H9 (cell line): ENCODE results near the gene CFAP119. TPM values are rescaled to one million over a fixed set of nuclear protein-coding genes. Genes with fewer than 3 reads are reported as not detected.

Experiments used
- DNase-seq: peaks from one replicate; pipeline ENCODE4 v3.0.0-alpha.2; 2017
- H2AFZ ChIP-seq: one replicate; pipeline ENCODE4 v1.6.1; 2013; ENCODE audit warnings: mild to moderate bottlenecking, low read length, control low read depth, moderate library complexity
- H2AK5ac ChIP-seq: 2 replicates; pipeline ENCODE4 v1.6.1; 2013; ENCODE audit warnings: low read length, control low read depth, mixed read lengths; ENCODE audit not compliant: insufficient read length
- H2BK120ac ChIP-seq: one replicate; pipeline ENCODE4 v1.6.1; 2013; ENCODE audit warnings: low read depth, mild to moderate bottlenecking, low read length, control low read depth, inconsistent platforms; ENCODE audit not compliant: poor library complexity, severe bottlenecking
- H2BK12ac ChIP-seq: 2 replicates; pipeline ENCODE4 v1.6.1; 2013; ENCODE audit warnings: low read length, control low read depth, mixed read lengths, low read depth; ENCODE audit not compliant: insufficient read length
- H2BK15ac ChIP-seq: 2 replicates; pipeline ENCODE4 v1.6.1; 2013; ENCODE audit warnings: low read depth, low read length, control low read depth
- H2BK20ac ChIP-seq: one replicate; pipeline ENCODE4 v1.6.1; 2013; ENCODE audit warnings: low read depth, mild to moderate bottlenecking, low read length, control low read depth, inconsistent platforms; ENCODE audit not compliant: poor library complexity, severe bottlenecking
- H2BK5ac ChIP-seq: 2 replicates; pipeline ENCODE4 v1.6.1; 2013; ENCODE audit warnings: low read length, control low read depth, mixed read lengths; ENCODE audit not compliant: insufficient read length
- H3K14ac ChIP-seq: 2 replicates; pipeline ENCODE4 v1.6.1; 2013; ENCODE audit warnings: low read length, control low read depth; ENCODE audit not compliant: insufficient read depth
- H3K18ac ChIP-seq: 2 replicates; pipeline ENCODE4 v1.6.1; 2013; ENCODE audit warnings: low read depth, mild to moderate bottlenecking, mixed read lengths, low read length, control low read depth; ENCODE audit not compliant: insufficient read length
- H3K23ac ChIP-seq: 2 replicates; pipeline ENCODE4 v1.6.1; 2013; ENCODE audit warnings: low read length, control low read depth, mixed read lengths, low read depth; ENCODE audit not compliant: insufficient read length
- H3K23me2 ChIP-seq: 2 replicates; pipeline ENCODE4 v1.6.1; 2013; ENCODE audit warnings: low read depth, mild to moderate bottlenecking, mixed read lengths, low read length, control low read depth; ENCODE audit not compliant: insufficient read length, poor library complexity, severe bottlenecking
- H3K27ac ChIP-seq: 2 replicates; pipeline ENCODE4 v1.5.1; 2013; ENCODE audit warnings: low read length, control low read depth, mixed read lengths, low read depth; ENCODE audit not compliant: insufficient read length
- H3K27me3 ChIP-seq: 2 replicates; pipeline ENCODE4 v1.6.1; 2013; ENCODE audit warnings: low read length, control low read depth, inconsistent platforms; ENCODE audit not compliant: insufficient read depth
- H3K4ac ChIP-seq: 2 replicates; pipeline ENCODE4 v1.6.1; 2013; ENCODE audit warnings: low read depth, mild to moderate bottlenecking, control low read depth, inconsistent platforms, low read length, moderate library complexity
- H3K4me1 ChIP-seq: 2 replicates; pipeline ENCODE4 v1.6.1; 2013; ENCODE audit warnings: low read length, control low read depth, inconsistent platforms; ENCODE audit not compliant: insufficient read depth
- H3K4me2 ChIP-seq: 2 replicates; pipeline ENCODE4 v1.6.1; 2013; ENCODE audit warnings: low read length, control low read depth, mixed read lengths; ENCODE audit not compliant: insufficient read length, insufficient read depth
- H3K56ac ChIP-seq: 2 replicates; pipeline ENCODE4 v1.6.1; 2013; ENCODE audit warnings: low read depth, mild to moderate bottlenecking, mixed read lengths, low read length, control low read depth; ENCODE audit not compliant: insufficient read length
- H3K79me1 ChIP-seq: 2 replicates; pipeline ENCODE4 v1.6.1; 2013; ENCODE audit warnings: low read depth, mild to moderate bottlenecking, moderate library complexity, low read length, control low read depth, inconsistent platforms; ENCODE audit not compliant: insufficient read depth, poor library complexity, severe bottlenecking
- H3K79me2 ChIP-seq: 2 replicates; pipeline ENCODE4 v1.6.1; 2013; ENCODE audit warnings: low read length, control low read depth, inconsistent platforms; ENCODE audit not compliant: insufficient read depth
- H3K9ac ChIP-seq: 2 replicates; pipeline ENCODE4 v1.6.1; 2013; ENCODE audit warnings: low read length, control low read depth, mixed read lengths; ENCODE audit not compliant: insufficient read length; ENCODE audit errors: extremely low read depth
- H3K9me3 ChIP-seq: one replicate; pipeline ENCODE4 v1.6.1; 2013; ENCODE audit warnings: low read depth, low read length, inconsistent platforms; ENCODE audit not compliant: control insufficient read depth
- H3T11ph ChIP-seq: one replicate; pipeline ENCODE4 v1.6.1; 2013; ENCODE audit warnings: mild to moderate bottlenecking, low read length, control low read depth, inconsistent platforms
- H4K20me1 ChIP-seq: one replicate; pipeline ENCODE4 v1.6.1; 2013; ENCODE audit not compliant: control insufficient read depth, insufficient read length, insufficient read depth
- H4K5ac ChIP-seq: 2 replicates; pipeline ENCODE4 v1.6.1; 2013; ENCODE audit warnings: low read depth, mild to moderate bottlenecking, mixed read lengths, low read length, control low read depth; ENCODE audit not compliant: insufficient read length
- H4K8ac ChIP-seq: replicated peaks from 2 replicates; pipeline ENCODE4 v1.6.1; 2013; ENCODE audit warnings: low read length, control low read depth, mixed read lengths, low read depth; ENCODE audit not compliant: insufficient read length
- H4K91ac ChIP-seq: 2 replicates; pipeline ENCODE4 v1.6.1; 2013; ENCODE audit warnings: low read depth, mild to moderate bottlenecking, moderate library complexity, mixed read lengths, low read length, control low read depth; ENCODE audit not compliant: insufficient read length
- H3K27ac Mint-ChIP-seq, 3 experiments: 2 replicates in 2 of 3; 3 replicates in 1 of 3; pipeline ENCODE4 v1.8.0; 2020 to 2021; ENCODE audit warnings: mixed read lengths in 3 of 3, mild to moderate bottlenecking in 1 of 3, moderate library complexity in 1 of 3
- H3K27me3 Mint-ChIP-seq: 2 replicates; pipeline ENCODE4 v1.8.0; 2021; ENCODE audit warnings: low read depth, mild to moderate bottlenecking, moderate library complexity, mixed read lengths
- H3K36me3 Mint-ChIP-seq, 3 experiments: 2 replicates in 2 of 3; 3 replicates in 1 of 3; pipeline ENCODE4 v1.8.0; 2020 to 2021; ENCODE audit warnings: low read depth in 3 of 3, mixed read lengths in 3 of 3; ENCODE audit not compliant: insufficient read depth in 1 of 3
- H3K4me1 Mint-ChIP-seq, 2 experiments: 2 replicates each; pipeline ENCODE4 v1.8.0; 2020; ENCODE audit warnings: mixed read lengths in 2 of 2
- H3K4me3 Mint-ChIP-seq, 2 experiments: 2 replicates in 1 of 2; 3 replicates in 1 of 2; pipeline ENCODE4 v1.8.0; 2020 to 2021; ENCODE audit warnings: mild to moderate bottlenecking in 2 of 2, mixed read lengths in 2 of 2, moderate library complexity in 1 of 2
- H3K9me3 Mint-ChIP-seq, 2 experiments: 2 replicates in 1 of 2; 3 replicates in 1 of 2; pipeline ENCODE4 v1.8.0; 2020; ENCODE audit warnings: mild to moderate bottlenecking in 2 of 2, mixed read lengths in 2 of 2, moderate library complexity in 1 of 2
- CTCF ChIP-seq: fragments of 200-600 bp; sonication (generic); conservative IDR thresholded peaks from 3 replicates; pipeline ENCODE4 v1.8.0; 2021; ENCODE audit warnings: antibody characterized with exemption, mild to moderate bottlenecking
- WGBS: extraction: QIAGEN DNeasy Blood & Tissue Kit; methylation state at CpG from one replicate; pipeline ENCODE4 v1.1.7; 2013; ENCODE audit warnings: missing lambda C conversion rate, low lambda C conversion rate, mixed read lengths; ENCODE audit not compliant: insufficient read length; ENCODE audit errors: extremely low coverage; 5-methylcytosine and 5-hydroxymethylcytosine counted together
- total RNA-seq: library from RNA; stranded (reverse); gene quantifications from 2 replicates; pipeline ENCODE4 v1.2.1, GENCODE V29; 2021

Gene CFAP119
- total RNA-seq, 1 experiment from 2014 or later: 5.4 TPM

- H3K9ac ChIP-seq: no peak overlapping the region
- no peak overlapping the region for H3K4ac ChIP-seq
- no peak overlapping the region for H2BK12ac ChIP-seq
- no peak overlapping the region for H2BK20ac ChIP-seq
- no peak overlapping the region for H3K23ac ChIP-seq
- no peaks in the 10 kb centered on the region for H4K20me1 ChIP-seq
- Mint-ChIP-seq H3K27ac (0 out of 7 replicates have a peak overlapping the region, but pooled peaks of 1 of the 3 experiments have one; percentile 44), H3K9me3 (no peaks in the 10 kb centered on the region), H3K27me3 (no peaks in the 10 kb centered on the region), H3K4me1 (peaks cover 10 to 17% of the 10 kb centered on the region in 2 experiments), H3K36me3 (peaks cover 37 to 75% (median 61%) of the 10 kb centered on the region in 3 experiments), H3K4me3 (no peak overlapping the region; a peak in 1 of 5 replicates)
- H2BK120ac ChIP-seq: no peak overlapping the region
- no peak overlapping the region for H4K5ac ChIP-seq
- DNase-seq: no peak
- no peak overlapping the region for H4K91ac ChIP-seq
- H3K18ac ChIP-seq: no peak overlapping the region
- H2BK15ac ChIP-seq: no peak overlapping the region
- H2AK5ac ChIP-seq: no peak overlapping the region
- H2AFZ ChIP-seq: no peak overlapping the region
- no peaks in the 10 kb centered on the region for H3K79me2 ChIP-seq
- no peak for TF ChIP-seq CTCF
- H3K79me1 ChIP-seq: no peaks in the 10 kb centered on the region
- no CpG with 5 or more reads among the region's 25 CpGs for WGBS
- no peak overlapping the region for H3K4me2 ChIP-seq
- H4K8ac ChIP-seq: no peak overlapping the region
- H2BK5ac ChIP-seq: no peak overlapping the region
- no peaks in the 10 kb centered on the region for H3K9me3 ChIP-seq
- H3K56ac ChIP-seq: no peak overlapping the region
- no peaks in the 10 kb centered on the region for H3K23me2 ChIP-seq
- no peak overlapping the region for H3T11ph ChIP-seq
- no peak overlapping the region for H3K27ac ChIP-seq
- H3K14ac ChIP-seq: no peak overlapping the region
- no peaks in the 10 kb centered on the region for H3K27me3 ChIP-seq
- no peaks in the 10 kb centered on the region for H3K4me1 ChIP-seq
These were observed 23.8 kb downstream of the CFAP119 start for GRCh38 chr16:30737794-30738648.
